Neural progenitor cell (in vitro differentiated cells): ENCODE results near the gene SRSF10. TPM values are rescaled to one million over a fixed set of nuclear protein-coding genes. Genes with fewer than 3 reads are reported as not detected.

ENCODE experiments used
- DNase-seq: peaks from one replicate; pipeline ENCODE4 v3.0.0-alpha.2; 2016; ENCODE audit warnings: low spot score
- H2AFZ ChIP-seq: fragments of 200-600 bp; sonication (generic); replicated peaks from 2 replicates; pipeline ENCODE4 v1.6.1; 2016; ENCODE audit warnings: antibody characterized with exemption
- H3F3A ChIP-seq: fragments of 200-600 bp; sonication (generic); 2 replicates; pipeline ENCODE4 v1.6.1; 2016; ENCODE audit warnings: antibody characterized with exemption, low read depth
- H3K27ac ChIP-seq: fragments of 200-600 bp; sonication (generic); 2 replicates; pipeline ENCODE4 v1.5.1; 2016; ENCODE audit warnings: mild to moderate bottlenecking
- H3K27me3 ChIP-seq: fragments of 200-600 bp; sonication (generic); 2 replicates; pipeline ENCODE4 v1.6.1; 2016; ENCODE audit warnings: mild to moderate bottlenecking, moderate library complexity
- H3K36me3 ChIP-seq: fragments of 200-600 bp; sonication (generic); 2 replicates; pipeline ENCODE4 v1.5.1; 2016
- H3K4me1 ChIP-seq: fragments of 200-600 bp; sonication (generic); 2 replicates; pipeline ENCODE4 v1.6.1; 2016; ENCODE audit warnings: mixed run types
- H3K4me2 ChIP-seq: fragments of 200-600 bp; sonication (generic); 2 replicates; pipeline ENCODE4 v1.6.1; 2016
- H3K4me3 ChIP-seq: fragments of 200-600 bp; sonication (generic); 2 replicates; pipeline ENCODE4 v1.5.1; 2016
- H3K79me2 ChIP-seq: fragments of 200-600 bp; sonication (generic); 2 replicates; pipeline ENCODE4 v1.6.1; 2016; ENCODE audit warnings: low read depth
- H3K9ac ChIP-seq: fragments of 200-600 bp; sonication (generic); 2 replicates; pipeline ENCODE4 v1.6.1; 2016
- H3K9me3 ChIP-seq: fragments of 200-600 bp; sonication (generic); 2 replicates; pipeline ENCODE4 v1.5.1; 2016; ENCODE audit warnings: low read depth
- H4K20me1 ChIP-seq: fragments of 200-600 bp; sonication (generic); 2 replicates; pipeline ENCODE4 v1.6.1; 2016; ENCODE audit warnings: low read depth
- H3K27ac Mint-ChIP-seq: 3 replicates; pipeline ENCODE4 v1.8.0; 2021; ENCODE audit warnings: mixed read lengths
- H3K27me3 Mint-ChIP-seq: 2 replicates; pipeline ENCODE4 v1.8.0; 2022; ENCODE audit warnings: low read depth, mild to moderate bottlenecking, inconsistent platforms, moderate library complexity, mixed read lengths; ENCODE audit not compliant: insufficient read depth
- H3K36me3 Mint-ChIP-seq: 3 replicates; pipeline ENCODE4 v1.8.0; 2021; ENCODE audit warnings: mixed read lengths
- H3K4me1 Mint-ChIP-seq: 3 replicates; pipeline ENCODE4 v1.8.0; 2021; ENCODE audit warnings: mixed read lengths
- H3K4me3 Mint-ChIP-seq: 3 replicates; pipeline ENCODE4 v1.8.0; 2021; ENCODE audit warnings: mild to moderate bottlenecking, moderate library complexity, mixed read lengths
- H3K9me3 Mint-ChIP-seq: 3 replicates; pipeline ENCODE4 v1.8.0; 2020; ENCODE audit warnings: mixed read lengths
- CTCF ChIP-seq: fragments of 200-600 bp; sonication (generic); IDR thresholded peaks from 2 replicates; pipeline ENCODE4 v1.5.1; 2017; ENCODE audit warnings: antibody characterized with exemption, mild to moderate bottlenecking
- EZH2 ChIP-seq: fragments of 200-600 bp; sonication (generic); IDR thresholded peaks from 2 replicates; pipeline ENCODE4 v1.6.1; 2017; ENCODE audit warnings: antibody characterized with exemption, mild to moderate bottlenecking, moderate library complexity
- EZH2phosphoT487 ChIP-seq: fragments of 200-600 bp; sonication (generic); IDR thresholded peaks from 2 replicates; pipeline ENCODE4 v1.6.1; 2017; ENCODE audit warnings: antibody characterized with exemption
- total RNA-seq: library from RNA; depleted of rRNA; stranded (reverse); fragments of >200 nt; gene quantifications from 2 replicates; pipeline ENCODE4 v1.2.3, GENCODE V29; 2015; ENCODE audit warnings: low replicate concordance

The SRSF10 gene
- total RNA-seq, 1 donor from 2014 or later = 219 TPM

GRCh38 chr1:23964235-23964668 lies 15.9 kb downstream of the SRSF10 start:
- H3K79me2 ChIP-seq = peaks cover 69% of the 10 kb centered on the region
- H4K20me1 ChIP-seq = peaks cover 78% of the 10 kb centered on the region
- no peak overlapping the region for H3K4me2 ChIP-seq
- no peaks in the 10 kb centered on the region for H3K4me1 ChIP-seq
- Mint-ChIP-seq H3K4me3 (no peak overlapping the region), H3K4me1 (peaks cover 14% of the 10 kb centered on the region), H3K36me3 (peaks cover 22% of the 10 kb centered on the region), H3K9me3 (no peaks in the 10 kb centered on the region), H3K27ac (no peak overlapping the region), H3K27me3 (no peaks in the 10 kb centered on the region)
- H3K9ac ChIP-seq = no peak overlapping the region
- peak overlapping the region; percentile 56 for H3K27ac ChIP-seq
- no peak overlapping the region for H3K4me3 ChIP-seq
- TF ChIP-seq EZH2phosphoT487 = no peak
- TF ChIP-seq EZH2 = no peak
- TF ChIP-seq CTCF = no peak
- H3K27me3 ChIP-seq = no peaks in the 10 kb centered on the region
- H3K9me3 ChIP-seq = no peaks in the 10 kb centered on the region
- H3K36me3 ChIP-seq = peaks cover 14% of the 10 kb centered on the region
- no peak for DNase-seq
- H3F3A ChIP-seq = peaks cover 85% of the 10 kb centered on the region
- H2AFZ ChIP-seq = no peak overlapping the region

GRCh38 chr1:23963617-23964234 lies 16.4 kb downstream of the SRSF10 start:
- Histone ChIP-seq H2AFZ (no peak overlapping the region), H3F3A (peaks cover 86% of the 10 kb centered on the region), H3K27ac (peak overlapping the region; percentile 56), H3K9ac (no peak overlapping the region), H3K9me3 (no peaks in the 10 kb centered on the region), H4K20me1 (peaks cover 73% of the 10 kb centered on the region), H3K4me2 (no peak overlapping the region), H3K4me3 (no peak overlapping the region), H3K4me1 (peaks cover 2% of the 10 kb centered on the region), H3K36me3 (peaks cover 9% of the 10 kb centered on the region), H3K79me2 (peaks cover 64% of the 10 kb centered on the region), H3K27me3 (no peaks in the 10 kb centered on the region)
- H3K4me3 Mint-ChIP-seq = no peak overlapping the region
- TF ChIP-seq CTCF = no peak
- no peak for TF ChIP-seq EZH2
- TF ChIP-seq EZH2phosphoT487 = no peak
- no peaks in the 10 kb centered on the region for H3K9me3 Mint-ChIP-seq
- DNase-seq = no peak
- H3K4me1 Mint-ChIP-seq = peaks cover 17% of the 10 kb centered on the region
- no peak overlapping the region for H3K27ac Mint-ChIP-seq
- H3K36me3 Mint-ChIP-seq = peaks cover 21% of the 10 kb centered on the region
- no peaks in the 10 kb centered on the region for H3K27me3 Mint-ChIP-seq

- H3K27ac ChIP-seq = peak overlapping the region; percentile 100
- H3K4me1 ChIP-seq = peaks cover 9% of the 10 kb centered on the region
- H2AFZ ChIP-seq = no peak overlapping the region
- peak overlapping the region; percentile 62 for H3K27ac Mint-ChIP-seq
- peak overlapping the region; percentile 97 for H3K4me3 ChIP-seq
- TF ChIP-seq EZH2phosphoT487 = no peak
- TF ChIP-seq CTCF = no peak
- peaks cover 7% of the 10 kb centered on the region for H3K27me3 Mint-ChIP-seq
- H4K20me1 ChIP-seq = peaks cover 44% of the 10 kb centered on the region
- H3K9me3 ChIP-seq = no peaks in the 10 kb centered on the region
- H3K9ac ChIP-seq = peak overlapping the region; percentile 100
- DNase-seq = no peak
- H3K79me2 ChIP-seq = peaks cover 34% of the 10 kb centered on the region
- H3K4me2 ChIP-seq = peak overlapping the region; percentile 90
- no peaks in the 10 kb centered on the region for H3K27me3 ChIP-seq
- no peaks in the 10 kb centered on the region for H3K9me3 Mint-ChIP-seq
- H3K36me3 Mint-ChIP-seq = peaks cover 15% of the 10 kb centered on the region
- H3K4me3 Mint-ChIP-seq = peak overlapping the region; percentile 100
- no peaks in the 10 kb centered on the region for H3K36me3 ChIP-seq
- peaks cover 60% of the 10 kb centered on the region for H3F3A ChIP-seq
- H3K4me1 Mint-ChIP-seq = peaks cover 35% of the 10 kb centered on the region
Measured at GRCh38 chr1:23960291-23961020, 19.7 kb downstream of the SRSF10 start.
